ENCODE measurements around the gene MCC.

Gene MCC

DNA sequence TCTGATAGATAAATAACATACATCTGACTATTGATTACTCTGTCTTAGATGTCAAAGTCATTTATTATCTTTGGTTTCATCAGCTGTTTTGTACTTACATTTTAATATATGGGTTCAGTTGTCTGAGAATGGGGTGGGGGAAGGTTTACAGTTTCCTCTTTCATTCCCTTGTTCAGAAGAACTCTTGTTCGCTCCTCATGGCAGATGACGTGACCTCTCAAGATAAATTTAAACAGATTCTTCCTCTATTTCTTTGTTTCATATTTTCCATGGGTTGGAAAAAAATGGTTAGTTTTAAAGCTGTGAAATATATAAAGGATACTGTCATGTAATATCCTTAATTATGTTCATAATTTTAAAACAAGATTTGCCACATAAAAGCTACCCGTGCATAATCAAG is 114.8 kb downstream of the MCC start:
- in situ Hi-C loops (cut with HindIII; ENCODE audit: low sequenced_read_pairs), result no loop called here

DNA sequence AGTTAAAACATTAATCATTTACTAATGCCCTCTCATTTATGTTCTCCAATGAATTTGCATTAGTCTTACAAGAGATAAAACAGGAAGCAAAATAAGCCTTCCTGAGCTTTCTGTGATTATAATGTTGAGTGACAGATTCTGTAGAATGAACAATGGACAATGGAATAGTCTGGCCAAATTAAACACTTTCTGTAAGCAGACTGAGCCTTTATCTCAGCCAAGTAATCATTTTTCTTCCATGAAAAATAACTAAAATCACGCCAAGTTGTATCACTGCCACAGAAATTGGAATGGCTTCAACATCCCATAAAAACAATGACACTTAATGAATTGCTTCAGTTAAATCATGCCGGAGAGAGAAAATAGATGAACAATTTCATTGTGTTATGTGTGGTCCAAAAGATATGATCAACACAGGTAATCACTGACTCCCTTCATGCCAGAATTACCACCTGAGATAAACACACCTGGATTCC is 116.5 kb downstream of the MCC start:
- in situ Hi-C loops (cut with HindIII; ENCODE audit: low sequenced_read_pairs), result no loop called here

DNA sequence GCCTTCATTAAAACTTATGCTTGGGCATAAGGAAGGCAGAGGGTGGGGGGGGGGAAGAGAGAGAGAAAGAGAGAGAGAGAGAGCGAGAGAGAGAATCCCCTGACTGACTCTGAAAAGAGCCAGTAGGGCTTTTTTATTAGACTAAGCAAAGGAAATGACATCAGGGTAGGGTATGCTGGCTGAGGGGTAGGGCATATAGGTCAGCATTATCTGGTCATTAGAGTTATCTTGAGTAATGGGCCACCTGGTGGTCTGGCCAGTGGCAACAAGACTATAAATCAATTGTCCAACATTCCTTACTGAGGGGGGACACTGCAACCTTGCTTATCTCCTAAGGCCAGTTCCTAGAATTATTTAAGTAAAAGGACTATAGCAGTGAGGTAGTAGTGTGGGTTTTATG is 120.7 kb downstream of the MCC start:
- in situ Hi-C loops (cut with HindIII; ENCODE audit: low sequenced_read_pairs), result no loop called here

DNA sequence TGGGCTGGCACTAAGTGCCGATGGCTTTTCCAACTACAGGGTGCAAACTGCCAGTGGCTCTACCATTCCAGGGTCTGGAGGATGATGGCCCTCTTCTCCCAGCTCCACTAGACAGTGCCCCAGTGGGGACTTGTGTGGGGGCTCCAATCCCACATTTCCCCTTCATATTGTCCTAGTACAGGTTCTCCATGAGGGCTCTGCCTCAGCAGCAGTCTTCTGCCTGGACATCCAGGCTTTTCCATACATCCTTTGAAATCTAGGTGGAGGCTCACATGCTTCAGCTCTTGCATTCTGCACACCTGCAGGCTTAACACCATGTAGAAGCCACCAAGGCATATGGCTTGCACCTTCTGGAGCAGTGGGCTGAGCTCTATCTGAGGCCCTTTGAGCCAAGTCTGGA is 123.8 kb downstream of the MCC start:
- in situ Hi-C loops (cut with HindIII; ENCODE audit: low sequenced_read_pairs), result no loop called here

DNA sequence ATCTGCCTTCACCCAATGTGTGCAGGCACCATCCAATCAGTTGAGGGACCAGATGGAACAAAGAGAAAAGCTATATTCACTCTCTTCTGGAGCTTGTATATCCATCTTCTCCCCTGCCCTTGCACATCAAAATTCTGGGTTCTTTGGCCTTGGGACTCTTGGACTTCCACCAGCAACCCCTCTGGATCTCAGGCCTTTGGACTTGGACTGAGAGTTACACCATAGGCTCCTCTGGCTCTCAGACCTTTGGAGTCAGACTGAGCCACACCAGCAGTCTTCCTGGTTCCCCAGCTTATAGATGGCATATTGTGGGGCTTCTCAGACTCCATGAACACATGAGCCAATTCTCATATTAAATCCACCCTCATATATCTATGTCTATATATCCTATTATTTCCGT is 126.6 kb downstream of the MCC start:
- in situ Hi-C loops (cut with HindIII; ENCODE audit: low sequenced_read_pairs), result no loop called here

DNA sequence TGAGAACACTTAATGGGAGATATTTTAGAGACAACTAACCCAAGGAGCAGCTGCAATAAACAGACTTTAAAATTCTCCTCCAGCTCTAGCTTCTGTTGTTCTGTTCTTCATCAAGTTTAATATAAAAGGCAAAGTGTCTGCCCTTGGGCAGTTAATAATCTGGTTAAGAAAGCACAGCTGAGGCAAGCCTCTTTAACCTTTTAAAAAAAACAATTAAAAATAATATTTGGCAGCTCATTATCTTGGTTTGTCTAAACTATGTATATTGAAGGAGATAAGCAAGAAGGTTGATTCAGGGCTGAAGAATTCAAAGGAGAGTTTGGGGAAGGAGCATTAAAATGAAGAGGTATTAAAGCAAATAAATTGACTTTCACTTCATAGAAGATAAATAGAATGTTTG is 128.8 kb downstream of the MCC start:
- in situ Hi-C loops (cut with HindIII; ENCODE audit: low sequenced_read_pairs), result no loop called here

GRCh38 chr5:113358696-113359095 is 129.6 kb downstream of the MCC start:
- in situ Hi-C loops (cut with HindIII; ENCODE audit: low sequenced_read_pairs), result no loop called here

DNA sequence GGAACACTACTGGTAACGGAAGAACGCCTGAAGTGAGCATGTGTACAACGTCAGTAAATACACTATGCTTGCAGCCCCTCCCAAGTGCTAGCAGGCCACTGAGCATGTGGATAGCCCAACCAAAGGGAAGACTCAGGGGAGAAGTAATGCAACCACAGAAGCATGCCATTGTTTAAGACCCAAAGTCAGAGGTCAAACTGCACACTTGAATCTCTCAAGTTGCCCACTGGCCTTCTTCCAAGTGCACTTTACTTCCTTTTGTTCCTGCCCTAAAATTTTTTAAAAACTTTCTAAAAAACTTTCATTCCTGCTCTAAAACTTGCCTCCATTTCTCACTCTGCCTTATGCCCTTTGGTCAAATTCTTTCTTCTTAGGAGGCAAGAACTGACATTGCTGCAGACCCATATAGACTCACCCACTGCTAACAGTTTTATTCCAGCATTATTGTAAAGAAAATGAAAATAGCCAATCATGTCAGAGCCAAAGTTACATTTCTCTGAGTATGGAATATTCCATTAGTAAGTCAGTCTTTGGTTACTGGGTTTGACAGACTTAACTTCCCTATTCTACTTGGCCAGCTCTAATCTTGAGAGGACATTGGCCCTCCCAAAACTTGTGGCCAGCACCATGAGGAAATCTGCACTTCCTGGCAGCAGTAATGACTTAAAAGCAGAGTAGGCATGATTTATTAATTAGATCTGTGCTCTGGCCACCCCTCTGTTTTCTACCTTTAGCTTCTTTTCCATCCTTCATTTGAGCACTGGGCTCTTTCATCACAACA is 130.4 kb downstream of the MCC start:
- in situ Hi-C loops (cut with HindIII; ENCODE audit: low sequenced_read_pairs), result no loop called here

DNA sequence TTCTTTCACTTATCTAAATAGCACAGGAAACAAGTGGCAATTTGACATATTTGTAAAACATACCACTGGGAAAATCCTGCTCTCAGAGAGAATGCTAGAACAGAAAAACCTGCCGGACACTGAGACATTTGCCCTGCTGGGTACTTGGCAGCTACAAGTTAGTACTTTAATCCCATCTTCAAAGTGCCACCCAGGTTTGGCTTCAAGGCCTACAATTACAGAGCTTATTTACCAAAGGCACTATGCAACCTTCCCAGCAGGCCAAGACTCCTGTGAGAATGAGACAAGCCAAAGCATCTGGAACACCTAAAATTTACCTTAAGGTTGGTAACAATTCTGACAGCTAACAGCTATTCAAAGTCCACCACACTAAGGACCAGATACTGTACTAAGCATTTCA is 131.8 kb downstream of the MCC start:
- in situ Hi-C loops (cut with HindIII; ENCODE audit: low sequenced_read_pairs), result no loop called here

DNA sequence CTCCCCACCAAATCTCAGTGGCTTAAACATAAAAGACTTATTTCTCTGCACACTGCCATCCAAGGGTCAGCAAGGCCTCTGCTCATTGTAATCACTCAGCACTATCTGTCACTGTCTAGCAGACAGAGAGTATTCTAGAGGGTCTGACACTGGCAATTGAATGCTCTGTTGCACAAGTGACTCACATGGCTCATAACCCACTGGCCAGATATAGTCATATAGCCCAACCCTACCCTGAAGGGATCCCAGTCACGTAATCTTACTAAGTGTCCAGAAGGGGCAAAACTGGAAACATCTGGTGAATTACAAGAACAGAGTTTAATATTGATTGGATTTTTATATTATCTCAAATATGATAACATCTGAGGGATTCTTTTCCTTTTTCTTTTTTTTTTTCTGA is 134.2 kb downstream of the MCC start:
- in situ Hi-C loops (cut with HindIII; ENCODE audit: low sequenced_read_pairs), result no loop called here

- in situ Hi-C loops (cut with HindIII; ENCODE audit: low sequenced_read_pairs), result no loop called here
Observed at GRCh38 chr5:113347572-113347971, 140.7 kb downstream of the MCC start.

DNA sequence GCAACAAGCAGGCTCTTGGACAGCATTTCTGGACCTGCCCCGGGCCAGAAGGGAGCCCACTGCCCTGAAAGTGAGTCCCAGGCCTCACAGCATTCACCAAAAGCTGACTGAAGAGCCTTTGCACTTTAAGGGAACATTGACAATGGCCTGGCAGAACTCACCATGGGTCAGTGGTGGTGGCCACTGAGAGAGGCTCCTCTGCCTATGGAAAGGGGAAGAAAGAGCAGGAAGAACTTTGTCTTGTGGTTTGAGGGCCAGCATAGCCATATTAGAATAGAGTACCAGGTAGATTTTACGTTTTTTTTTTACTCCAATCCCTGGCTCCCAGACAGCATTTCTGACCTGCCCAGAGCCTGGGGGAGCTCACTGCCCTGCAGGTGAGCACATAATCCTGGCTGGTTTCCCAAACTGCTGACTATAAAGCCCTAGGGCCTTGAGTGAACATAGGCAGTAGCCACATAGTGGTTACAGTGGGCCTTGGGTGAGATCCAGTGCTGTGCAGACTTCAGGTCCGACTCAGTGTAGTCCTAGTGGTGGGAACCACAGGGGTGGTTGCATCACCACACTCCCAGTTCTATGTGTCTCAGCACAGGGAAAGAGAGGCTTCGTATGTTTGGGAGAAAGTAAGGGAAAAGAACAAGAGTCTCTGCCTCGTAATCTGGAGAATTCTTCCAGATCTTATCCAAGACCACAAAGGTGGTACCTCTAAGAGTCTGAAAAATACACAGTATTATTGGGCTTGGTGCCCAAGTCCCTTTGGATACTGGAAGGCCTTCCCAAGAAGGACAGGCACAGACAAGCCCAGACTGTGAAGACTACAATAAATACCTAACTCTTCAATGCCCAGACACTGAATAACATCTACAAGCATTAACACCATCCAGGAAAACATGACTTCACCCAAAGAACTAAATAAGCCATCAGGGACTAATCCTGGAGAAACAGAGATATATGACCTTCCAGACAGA is 143.0 kb downstream of the MCC start:
- in situ Hi-C loops (cut with HindIII; ENCODE audit: low sequenced_read_pairs), result no loop called here

GRCh38 chr5:113343343-113343742 is 144.9 kb downstream of the MCC start:
- in situ Hi-C loops (cut with HindIII; ENCODE audit: low sequenced_read_pairs), result no loop called here

- in situ Hi-C loops (cut with HindIII; ENCODE audit: low sequenced_read_pairs), result no loop called here
Observed at GRCh38 chr5:113340537-113340936, 147.7 kb downstream of the MCC start.

GRCh38 chr5:113338628-113339027 is 149.6 kb downstream of the MCC start:
- in situ Hi-C loops (cut with HindIII; ENCODE audit: low sequenced_read_pairs), result no loop called here

GRCh38 chr5:113337515-113338415 is 150.5 kb downstream of the MCC start:
- in situ Hi-C loops (cut with HindIII; ENCODE audit: low sequenced_read_pairs), result no loop called here

GRCh38 chr5:113336975-113337374 is 151.3 kb downstream of the MCC start:
- in situ Hi-C loops (cut with HindIII; ENCODE audit: low sequenced_read_pairs), result no loop called here

GRCh38 chr5:113333411-113333810 is 154.8 kb downstream of the MCC start:
- in situ Hi-C loops (cut with HindIII; ENCODE audit: low sequenced_read_pairs), result no loop called here

GRCh38 chr5:113331209-113331551 is 157.1 kb downstream of the MCC start:
- in situ Hi-C loops (cut with HindIII; ENCODE audit: low sequenced_read_pairs), result no loop called here

- in situ Hi-C loops (cut with HindIII; ENCODE audit: low sequenced_read_pairs), result no loop called here
Observed at GRCh38 chr5:113330533-113331208, 157.6 kb downstream of the MCC start.
